Kidney (tissue), 14 donors: ENCODE results near the gene ATG16L2. TPM values are rescaled to one million over a fixed set of nuclear protein-coding genes. Genes with fewer than 3 reads are reported as not detected.
"Not testable (repeated sequence)": the region's sequence is repeated elsewhere in the genome, so short reads cannot be mapped to it uniquely, and the experiment has no call there.

Experiments
- DNase-seq, 5 donors: peaks; one replicate each; pipeline ENCODE4 v3.0.0-alpha.2; 2013 to 2020
- FAIRE-seq: peaks from 2 replicates; lab custom pipeline; 2012; peaks lifted over from hg19 to GRCh38; lab: Jason Lieb, UNC
- H3K27ac ChIP-seq, 2 donors: one replicate each; pipeline ENCODE4 v1.7.0; 2013; ENCODE audit warnings: low read depth in 2 of 2, low read length in 2 of 2, inconsistent platforms in 1 of 2
- H3K27me3 ChIP-seq: one replicate; pipeline ENCODE4 v1.7.1; 2013; ENCODE audit warnings: low read length, inconsistent platforms; ENCODE audit not compliant: control insufficient read depth, insufficient read depth
- H3K36me3 ChIP-seq, 3 donors: one replicate each; pipeline versions ENCODE4 v1.7.0 to v1.7.1; 2013; ENCODE audit warnings: low read length in 3 of 3, control low read depth in 1 of 3, inconsistent platforms in 1 of 3; ENCODE audit not compliant: insufficient read depth in 3 of 3, control insufficient read depth in 2 of 3
- H3K4me1 ChIP-seq, 3 donors: one replicate each; pipeline versions ENCODE4 v1.7.0 to v1.7.1; 2013; ENCODE audit warnings: low read length in 3 of 3, inconsistent platforms in 1 of 3, low read depth in 1 of 3; ENCODE audit not compliant: control insufficient read depth in 2 of 3, insufficient read depth in 2 of 3
- H3K4me3 ChIP-seq, 3 donors: one replicate each; pipeline versions ENCODE4 v1.7.0 to v1.8.1; 2013; ENCODE audit warnings: low read length in 3 of 3, control low read depth in 1 of 3, inconsistent platforms in 1 of 3
- H3K9ac ChIP-seq, 3 donors: one replicate each; pipeline versions ENCODE4 v1.7.0 to v1.7.1; 2013; ENCODE audit warnings: low read length in 3 of 3, control low read depth in 1 of 3, inconsistent platforms in 1 of 3
- H3K9me3 ChIP-seq, 3 donors: one replicate each; pipeline versions ENCODE4 v1.7.0 to v1.7.1; 2013; ENCODE audit warnings: low read length in 3 of 3, control low read depth in 1 of 3, inconsistent platforms in 1 of 3; ENCODE audit not compliant: control insufficient read depth in 2 of 3, insufficient read depth in 1 of 3
- CTCF ChIP-seq: IDR thresholded peaks from 3 replicates; pipeline ENCODE4 v1.5.1; 2012; ENCODE audit warnings: mild to moderate bottlenecking, moderate library complexity, borderline replicate concordance; ENCODE audit not compliant: insufficient read depth; ENCODE audit errors: extremely low read depth
- intact Hi-C: fragments of 100-400 bp; cut with DNase I; formaldehyde crosslinking; loops from one replicate; pipeline ENCODE4 v1.11.1; 2022
- polyA plus RNA-seq: library from polyadenylated mRNA; stranded (reverse); fragments of 350-450 nt; fragmentation: Illumina TruSeq; extraction: RNeasy Lipid Tissue Mini Kit (QIAGEN cat#74804); gene quantifications from one replicate; pipeline ENCODE4 v1.2.3, GENCODE V29; 2014; ENCODE audit warnings: low read depth, low replicate concordance; ENCODE audit not compliant: insufficient read depth
- total RNA-seq: library from RNA; stranded (reverse); fragmentation: NEBNext Ultra II Directional; extraction: Animal tissue kit (Norgen Biotek cat#: 25700); gene quantifications from one replicate; pipeline ENCODE4 v1.2.1, GENCODE V29; 2021
- donor health status: control.
- donor health status: control.
- donor health status: control.
- donor health status: control.
- donor health status: control.
- donor health status: DM: yes; HTN: yes; CAD: no.
- donor health status: Normal renal cell carcinoma (clear cell type).

The ATG16L2 gene
- total and polyA plus RNA-seq, 2 donors from 2014 or later, result 16.1 to 38.6 TPM

GRCh38 chr11:72789493-72790131 is 24.6 kb upstream of the ATG16L2 start:
- no peak for TF ChIP-seq CTCF
- Histone ChIP-seq H3K36me3 (no peaks in the 10 kb centered on the region), H3K4me1 (peaks cover 2 to 14% (median 13%) of the 10 kb centered on the region in 3 donors), H3K27ac (no peak overlapping the region), H3K9me3 (no peaks in the 10 kb centered on the region), H3K27me3 (no peaks in the 10 kb centered on the region), H3K9ac (no peak overlapping the region), H3K4me3 (no peak overlapping the region)
- DNase-seq (no peak), FAIRE-seq (no peak)
- intact Hi-C loops, result loop anchor here (10.0 kb wide), 1 partner anchor 55 kb away; no protein-coding TSS in a partner anchor

GRCh38 chr11:72791228-72791627 is 23.0 kb upstream of the ATG16L2 start:
- intact Hi-C loops, result not testable (repeated sequence)
- DNase-seq, result peak in 1 of 5 donors; percentile 37

GRCh38 chr11:72792437-72793021 is 21.7 kb upstream of the ATG16L2 start:
- Histone ChIP-seq H3K9me3 (no peaks in the 10 kb centered on the region), H3K4me1 (peaks cover 2 to 13% (median 12%) of the 10 kb centered on the region in 3 donors), H3K4me3 (no peak overlapping the region), H3K36me3 (no peaks in the 10 kb centered on the region), H3K27me3 (no peaks in the 10 kb centered on the region), H3K27ac (no peak overlapping the region), H3K9ac (no peak overlapping the region)
- no peak for TF ChIP-seq CTCF
- intact Hi-C loops, result no loop called here
- no peak for FAIRE-seq
- peak in 2 of 5 donors; percentile 60 to 67 for DNase-seq

More at GRCh38 chr11:72791228-72791627, 23.0 kb upstream of the ATG16L2 start:
- not testable (repeated sequence) for H3K9ac ChIP-seq, H3K27ac ChIP-seq, H3K36me3 ChIP-seq, H3K9me3 ChIP-seq, H3K27me3 ChIP-seq, FAIRE-seq, H3K4me3 ChIP-seq
- H3K4me1 ChIP-seq, result peaks cover 2 to 16% (median 13%) of the 10 kb centered on the region in 3 donors

GRCh38 chr11:72793076-72793424 is 21.2 kb upstream of the ATG16L2 start:
- H3K4me3 ChIP-seq, result peak overlapping the region; percentile 7 to 88 (median 52)
- H3K4me1 ChIP-seq, result peaks cover 2 to 13% (median 12%) of the 10 kb centered on the region in 3 donors
- H3K27ac ChIP-seq, result peak overlapping the region; percentile 38 to 97
- no peak for TF ChIP-seq CTCF
- peak overlapping the region in 1 of 3 donors; percentile 83 for H3K9ac ChIP-seq
- H3K9me3 ChIP-seq, result no peaks in the 10 kb centered on the region
- FAIRE-seq (no peak), DNase-seq (peak in 1 of 5 donors; percentile 47)
- intact Hi-C loops, result no loop called here
- H3K36me3 ChIP-seq, result no peaks in the 10 kb centered on the region
- no peaks in the 10 kb centered on the region for H3K27me3 ChIP-seq
